HEK293 (cell line): ENCODE results near the gene STEAP4.

Source experiments
- CTCF ChIA-PET: fragments of 350-600 bp; formaldehyde crosslinking; extraction: SDS; loops from one replicate; lab custom pipeline; 2021; ENCODE audit warnings: antibody characterized with exemption; lab: Yijun Ruan, JAX
- POLR2A ChIA-PET: fragments of 300-600 bp; formaldehyde crosslinking; extraction: SDS; loops from one replicate; lab custom pipeline; 2020; ENCODE audit warnings: antibody characterized with exemption, inconsistent platforms; lab: Yijun Ruan, JAX
- H3K27ac ChIP-seq: fragments of 200-500 bp; sonication (Bioruptor generic); 2 replicates; pipeline ENCODE4 v1.5.1; 2014; ENCODE audit warnings: low read depth, low read length, control low read depth, inconsistent platforms; ENCODE audit errors: extremely low read depth
- H3K36me3 ChIP-seq, 2 experiments: fragments of 200-500 bp in 1 of 2; sonication (Bioruptor generic) in 1 of 2; 1 replicate in 1 of 2; 2 replicates in 1 of 2; pipeline ENCODE4 v1.5.1; 2014 to 2017; ENCODE audit warnings: inconsistent platforms in 2 of 2, low read length in 2 of 2; ENCODE audit not compliant: control insufficient read depth in 2 of 2, insufficient read depth in 1 of 2
- H3K4me1 ChIP-seq: fragments of 200-500 bp; sonication (Bioruptor generic); 2 replicates; pipeline ENCODE4 v1.5.1; 2014; ENCODE audit warnings: mild to moderate bottlenecking, low read length, inconsistent platforms; ENCODE audit not compliant: control insufficient read depth, insufficient read depth
- H3K4me3 ChIP-seq: 2 replicates; pipeline ENCODE4 v1.5.1; 2011; ENCODE audit warnings: low read depth, mild to moderate bottlenecking, control low read depth, low read length, moderate library complexity
- H3K9me3 ChIP-seq: fragments of 200-500 bp; sonication (Bioruptor generic); 2 replicates; pipeline ENCODE4 v1.5.1; 2014; ENCODE audit warnings: low read depth, low read length, inconsistent platforms; ENCODE audit not compliant: control insufficient read depth, insufficient read depth
- CTCF ChIP-seq: fragments of 450-650 bp; formaldehyde crosslinking; IDR thresholded peaks from 2 replicates; pipeline ENCODE4 v1.5.1; 2016; ENCODE audit warnings: missing biosample characterization, missing genetic modification characterization
- GLI2 ChIP-seq: fragments of 450-650 bp; formaldehyde crosslinking; IDR thresholded peaks from 2 replicates; pipeline ENCODE4; 2017; ENCODE audit warnings: missing biosample characterization, missing genetic modification characterization, low read depth, borderline replicate concordance
- MYNN ChIP-seq: fragments of 450-650 bp; formaldehyde crosslinking; IDR thresholded peaks from 2 replicates; pipeline ENCODE4 v1.5.1; 2016; ENCODE audit warnings: missing biosample characterization, missing genetic modification characterization, borderline replicate concordance
- PBX3 ChIP-seq: sonication (generic); formaldehyde crosslinking; IDR thresholded peaks from 2 replicates; pipeline ENCODE4 v1.8.1; 2022; ENCODE audit warnings: mild to moderate bottlenecking, moderate library complexity, missing genetic modification reagents
- REPIN1 ChIP-seq: fragments of 450-650 bp; formaldehyde crosslinking; IDR thresholded peaks from 2 replicates; pipeline ENCODE4 v1.5.1; 2017; ENCODE audit warnings: missing biosample characterization, missing genetic modification characterization, low read depth
- SETDB1 ChIP-seq: IDR thresholded peaks from one replicate; pipeline ENCODE4 v1.6.1; 2017; ENCODE audit warnings: mild to moderate bottlenecking, low read length, moderate library complexity, mixed read lengths; ENCODE audit not compliant: insufficient read length
- ZFP37 ChIP-seq: fragments of 450-650 bp; formaldehyde crosslinking; IDR thresholded peaks from 2 replicates; pipeline ENCODE4 v1.5.1; 2016; ENCODE audit warnings: missing biosample characterization, missing genetic modification characterization
- ZNF10 ChIP-seq: fragments of 450-650 bp; formaldehyde crosslinking; IDR thresholded peaks from 2 replicates; pipeline ENCODE4 v1.5.1; 2017; ENCODE audit warnings: missing biosample characterization, missing genetic modification characterization
- ZNF2 ChIP-seq: fragments of 450-650 bp; formaldehyde crosslinking; IDR thresholded peaks from 2 replicates; pipeline ENCODE4 v1.5.1; 2016; ENCODE audit warnings: missing biosample characterization, missing genetic modification characterization
- ZNF214 ChIP-seq: fragments of 450-650 bp; formaldehyde crosslinking; IDR thresholded peaks from 2 replicates; pipeline ENCODE4 v1.5.1; 2017; ENCODE audit warnings: missing biosample characterization, mild to moderate bottlenecking, missing genetic modification characterization, borderline replicate concordance
- ZNF248 ChIP-seq: fragments of 450-650 bp; formaldehyde crosslinking; IDR thresholded peaks from 2 replicates; pipeline ENCODE4 v1.5.1; 2017; ENCODE audit warnings: missing biosample characterization, missing genetic modification characterization
- ZNF501 ChIP-seq: fragments of 450-650 bp; formaldehyde crosslinking; IDR thresholded peaks from 2 replicates; pipeline ENCODE4 v1.5.1; 2016; ENCODE audit warnings: missing biosample characterization, missing genetic modification characterization
- ZNF664 ChIP-seq: fragments of 450-650 bp; formaldehyde crosslinking; IDR thresholded peaks from 2 replicates; pipeline ENCODE4 v1.5.1; 2016; ENCODE audit warnings: missing biosample characterization, missing genetic modification characterization
- ZNF707 ChIP-seq: fragments of 450-650 bp; formaldehyde crosslinking; IDR thresholded peaks from 2 replicates; pipeline ENCODE4 v1.5.1; 2016; ENCODE audit warnings: missing biosample characterization, missing genetic modification characterization
- ZNF837 ChIP-seq: fragments of 450-650 bp; formaldehyde crosslinking; IDR thresholded peaks from 2 replicates; pipeline ENCODE4 v1.5.1; 2016; ENCODE audit warnings: missing biosample characterization, missing genetic modification characterization
- ZNF843 ChIP-seq: fragments of 450-650 bp; formaldehyde crosslinking; IDR thresholded peaks from 2 replicates; pipeline ENCODE4 v1.5.1; 2016; ENCODE audit warnings: missing biosample characterization, missing genetic modification characterization
- ZSCAN30 ChIP-seq: fragments of 450-650 bp; IDR thresholded peaks from 2 replicates; pipeline ENCODE4 v1.5.1; 2018; ENCODE audit warnings: missing biosample characterization, mild to moderate bottlenecking, missing genetic modification characterization, moderate library complexity

Gene STEAP4

GRCh38 chr7:88223265-88223664 is 83.4 kb downstream of the STEAP4 start:
- no peaks in the 10 kb centered on the region for H3K36me3 ChIP-seq
- ChIA-PET POLR2A (no interaction called here), CTCF (interaction anchor here (0.6 to 1.1 kb wide), 2 partner anchors 61 to 134 kb away, joined by 3 to 5 read pairs; no protein-coding TSS in a partner anchor)
- TF ChIP-seq ZSCAN30 (tag by site-specific recombination) = no peak
- TF ChIP-seq GLI2 (tag by site-specific recombination) = no peak
- TF ChIP-seq ZNF707 (tag by site-specific recombination) = no peak
- TF ChIP-seq ZNF664 (tag by site-specific recombination) = no peak
- no peak for TF ChIP-seq ZNF10 (tag by site-specific recombination)
- no peak for TF ChIP-seq SETDB1
- TF ChIP-seq CTCF (tag by site-specific recombination) = no peak
- no peak for TF ChIP-seq ZNF214 (tag by site-specific recombination)
- no peak for TF ChIP-seq ZFP37 (tag by site-specific recombination)
- no peak for TF ChIP-seq MYNN (tag by site-specific recombination)
- no peak for TF ChIP-seq ZNF837
- no peak for TF ChIP-seq ZNF501 (tag by site-specific recombination)
- no peak for TF ChIP-seq REPIN1 (tag by site-specific recombination)
- TF ChIP-seq ZNF2 (tag by site-specific recombination) = no peak
- no peak for TF ChIP-seq ZNF248 (tag by site-specific recombination)
- TF ChIP-seq ZNF843 (tag by site-specific recombination) = no peak
- TF ChIP-seq PBX3 = no peak
- H3K4me3 ChIP-seq = no peak overlapping the region
- H3K27ac ChIP-seq = no peak overlapping the region
- H3K4me1 ChIP-seq = 0 out of 2 replicates have a peak, but pooled peaks cover 2% of the 10 kb centered on the region
- no peaks in the 10 kb centered on the region for H3K9me3 ChIP-seq
